ENCODE data around the gene RGL1.

DNA sequence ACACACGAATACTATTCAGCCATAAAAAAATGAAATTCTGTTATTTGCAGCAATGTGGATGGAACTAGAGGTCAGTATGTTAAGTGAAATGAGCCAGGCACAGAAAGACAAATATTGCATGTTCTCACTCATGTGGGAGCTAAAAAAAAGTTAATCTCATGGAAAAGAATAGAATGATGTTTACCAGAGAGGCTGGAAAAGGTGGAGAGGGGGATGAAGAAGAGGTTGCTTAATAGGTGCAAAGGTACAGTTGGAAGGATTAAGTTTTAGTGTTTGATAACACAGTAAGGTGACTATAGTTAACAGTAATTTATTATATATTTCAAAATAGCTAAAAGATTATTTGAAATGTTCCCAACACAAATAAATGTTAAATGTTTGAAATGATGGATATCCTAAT, 10.8 kb upstream of the RGL1 start:
- TF ChIP-seq, protein P1, sequence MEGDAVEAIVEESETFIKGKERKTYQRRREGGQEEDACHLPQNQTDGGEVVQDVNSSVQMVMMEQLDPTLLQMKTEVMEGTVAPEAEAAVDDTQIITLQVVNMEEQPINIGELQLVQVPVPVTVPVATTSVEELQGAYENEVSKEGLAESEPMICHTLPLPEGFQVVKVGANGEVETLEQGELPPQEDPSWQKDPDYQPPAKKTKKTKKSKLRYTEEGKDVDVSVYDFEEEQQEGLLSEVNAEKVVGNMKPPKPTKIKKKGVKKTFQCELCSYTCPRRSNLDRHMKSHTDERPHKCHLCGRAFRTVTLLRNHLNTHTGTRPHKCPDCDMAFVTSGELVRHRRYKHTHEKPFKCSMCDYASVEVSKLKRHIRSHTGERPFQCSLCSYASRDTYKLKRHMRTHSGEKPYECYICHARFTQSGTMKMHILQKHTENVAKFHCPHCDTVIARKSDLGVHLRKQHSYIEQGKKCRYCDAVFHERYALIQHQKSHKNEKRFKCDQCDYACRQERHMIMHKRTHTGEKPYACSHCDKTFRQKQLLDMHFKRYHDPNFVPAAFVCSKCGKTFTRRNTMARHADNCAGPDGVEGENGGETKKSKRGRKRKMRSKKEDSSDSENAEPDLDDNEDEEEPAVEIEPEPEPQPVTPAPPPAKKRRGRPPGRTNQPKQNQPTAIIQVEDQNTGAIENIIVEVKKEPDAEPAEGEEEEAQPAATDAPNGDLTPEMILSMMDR (conservative IDR thresholded peaks at IDR 0.05; ENCODE audit: low read depth, low read length) = no peak
- TF ChIP-seq EZH2 (IDR thresholded peaks at IDR 0.05; ENCODE audit: borderline replicate concordance, low read depth, low read length, poor library complexity, severe bottlenecking) = no peak

Measured in A673 (cell line).